Measurements from ENCODE around the gene MTMR10.
A peak's percentile ranks its signal among the peaks of the same experiment; 100 is the strongest.

Gene MTMR10

GRCh38 chr15:30928076-30928475 is 63.4 kb downstream of the MTMR10 start:
- DNase-seq = no peak
- in situ Hi-C loops (cut with HindIII; ENCODE audit: low pct_ligation_motif_present, low pct_unique_long_range_greater_than_20kb, low sequenced_read_pairs) = no loop called here

GRCh38 chr15:30927148-30927761 is 64.2 kb downstream of the MTMR10 start:
- no peak for DNase-seq
- in situ Hi-C loops (cut with HindIII; ENCODE audit: low pct_ligation_motif_present, low pct_unique_long_range_greater_than_20kb, low sequenced_read_pairs) = no loop called here

GRCh38 chr15:30926161-30926560 is 65.3 kb downstream of the MTMR10 start:
- no peak for DNase-seq
- in situ Hi-C loops (cut with HindIII; ENCODE audit: low pct_ligation_motif_present, low pct_unique_long_range_greater_than_20kb, low sequenced_read_pairs) = no loop called here

GRCh38 chr15:30925686-30926085 is 65.7 kb downstream of the MTMR10 start:
- no peak for DNase-seq
- in situ Hi-C loops (cut with HindIII; ENCODE audit: low pct_ligation_motif_present, low pct_unique_long_range_greater_than_20kb, low sequenced_read_pairs) = no loop called here

- DNase-seq = no peak
- in situ Hi-C loops (cut with HindIII; ENCODE audit: low pct_ligation_motif_present, low pct_unique_long_range_greater_than_20kb, low sequenced_read_pairs) = no loop called here
Measured at GRCh38 chr15:30924353-30924752, 67.1 kb downstream of the MTMR10 start.

GRCh38 chr15:30923429-30923828 is 68.0 kb downstream of the MTMR10 start:
- no peak for DNase-seq
- in situ Hi-C loops (cut with HindIII; ENCODE audit: low pct_ligation_motif_present, low pct_unique_long_range_greater_than_20kb, low sequenced_read_pairs) = no loop called here

GRCh38 chr15:30922480-30923311 is 68.7 kb downstream of the MTMR10 start:
- peak; percentile 40 for DNase-seq

GRCh38 chr15:30921781-30922479 is 69.5 kb downstream of the MTMR10 start:
- peak; percentile 44 for DNase-seq

More at GRCh38 chr15:30922480-30923311, 68.7 kb downstream of the MTMR10 start:
- in situ Hi-C loops (cut with HindIII; ENCODE audit: low pct_ligation_motif_present, low pct_unique_long_range_greater_than_20kb, low sequenced_read_pairs) = no loop called here

GRCh38 chr15:30921106-30921505 is 70.3 kb downstream of the MTMR10 start:
- DNase-seq = no peak
- in situ Hi-C loops (cut with HindIII; ENCODE audit: low pct_ligation_motif_present, low pct_unique_long_range_greater_than_20kb, low sequenced_read_pairs) = no loop called here

More at GRCh38 chr15:30921781-30922479, 69.5 kb downstream of the MTMR10 start:
- in situ Hi-C loops (cut with HindIII; ENCODE audit: low pct_ligation_motif_present, low pct_unique_long_range_greater_than_20kb, low sequenced_read_pairs) = no loop called here

DNA sequence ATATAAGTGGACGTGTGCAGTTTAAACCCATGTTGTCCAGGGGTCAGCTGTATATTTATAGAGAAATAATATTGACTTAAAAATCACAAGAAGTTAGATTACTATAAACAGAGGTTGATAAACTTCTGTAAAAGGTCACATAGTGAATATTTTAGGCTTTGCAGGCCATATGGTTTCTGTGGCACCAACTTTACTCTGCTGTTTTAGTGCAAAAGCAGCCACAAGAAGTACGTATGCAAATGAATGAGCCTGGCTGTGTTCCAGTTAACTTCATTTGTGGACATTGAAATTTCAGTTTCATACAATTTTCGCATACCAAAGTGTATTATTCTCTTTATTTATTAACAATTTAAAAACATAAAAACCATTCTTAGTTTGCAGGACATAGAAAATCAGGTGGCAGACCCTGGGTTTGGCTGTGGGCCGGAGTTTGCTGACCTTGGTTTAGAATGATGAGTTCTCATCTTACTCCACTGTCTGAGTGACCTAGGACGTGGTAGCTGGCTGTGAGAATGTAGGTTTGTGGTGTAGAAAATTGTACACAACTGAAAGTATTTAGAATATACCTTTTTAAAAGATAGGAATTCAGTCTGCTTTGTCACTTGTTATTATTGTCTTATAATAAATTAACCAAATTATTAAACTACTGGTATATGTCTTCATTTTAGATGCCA is 71.4 kb downstream of the MTMR10 start:
- no peak for DNase-seq
- in situ Hi-C loops (cut with HindIII; ENCODE audit: low pct_ligation_motif_present, low pct_unique_long_range_greater_than_20kb, low sequenced_read_pairs) = no loop called here

- no peak for DNase-seq
- in situ Hi-C loops (cut with HindIII; ENCODE audit: low pct_ligation_motif_present, low pct_unique_long_range_greater_than_20kb, low sequenced_read_pairs) = no loop called here
Measured at GRCh38 chr15:30918366-30918765, 73.1 kb downstream of the MTMR10 start.

DNA sequence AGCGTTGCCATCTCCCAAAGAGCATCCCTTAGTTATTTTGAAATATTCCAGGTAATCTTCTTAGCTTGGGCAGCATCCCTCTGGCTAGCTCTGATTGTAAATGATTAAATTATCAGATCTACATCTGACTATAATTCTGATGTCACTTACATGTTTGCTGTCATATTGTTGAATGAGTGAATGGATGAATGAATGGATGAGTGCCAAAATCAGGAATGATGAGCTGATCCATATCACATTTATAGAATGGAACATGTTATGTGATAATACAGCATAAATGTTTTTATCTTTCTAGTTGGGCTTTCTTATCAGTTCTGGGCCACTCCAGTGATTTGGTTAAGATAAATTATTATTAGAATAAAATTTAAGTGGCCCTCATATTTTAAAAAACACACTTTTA is 73.8 kb downstream of the MTMR10 start:
- no peak for DNase-seq

DNA sequence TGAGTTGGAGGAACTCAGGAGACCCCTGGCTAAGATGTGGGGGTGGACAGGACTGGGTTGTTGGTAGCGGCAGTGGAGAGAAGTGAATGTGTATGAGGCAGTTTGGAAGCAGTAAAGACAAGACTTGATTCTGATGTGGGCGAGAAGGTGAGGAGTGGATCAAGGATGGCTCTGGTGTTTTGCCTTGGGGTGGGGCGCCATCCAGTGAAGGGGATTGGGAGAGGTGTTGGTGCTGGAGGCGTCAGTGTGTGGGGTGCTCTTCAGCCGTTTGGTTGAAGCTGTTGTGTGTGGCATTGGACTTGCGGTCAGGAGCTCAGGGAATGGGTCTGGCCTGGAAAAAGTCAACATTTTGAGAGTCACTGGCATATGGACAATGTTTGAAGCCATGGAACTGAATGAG is 74.4 kb downstream of the MTMR10 start:
- in situ Hi-C loops (cut with HindIII; ENCODE audit: low pct_ligation_motif_present, low pct_unique_long_range_greater_than_20kb, low sequenced_read_pairs) = no loop called here
- DNase-seq = no peak

More for the DNA sequence above, 73.8 kb downstream of the MTMR10 start:
- in situ Hi-C loops (cut with HindIII; ENCODE audit: low pct_ligation_motif_present, low pct_unique_long_range_greater_than_20kb, low sequenced_read_pairs) = no loop called here

GRCh38 chr15:30913761-30914160 is 77.7 kb downstream of the MTMR10 start:
- DNase-seq = no peak
- in situ Hi-C loops (cut with HindIII; ENCODE audit: low pct_ligation_motif_present, low pct_unique_long_range_greater_than_20kb, low sequenced_read_pairs) = no loop called here

GRCh38 chr15:30906366-30906765 is 85.1 kb downstream of the MTMR10 start:
- in situ Hi-C loops (cut with HindIII; ENCODE audit: low pct_ligation_motif_present, low pct_unique_long_range_greater_than_20kb, low sequenced_read_pairs) = no loop called here
- DNase-seq = no peak

GRCh38 chr15:30905821-30906220 is 85.6 kb downstream of the MTMR10 start:
- in situ Hi-C loops (cut with HindIII; ENCODE audit: low pct_ligation_motif_present, low pct_unique_long_range_greater_than_20kb, low sequenced_read_pairs) = no loop called here
- DNase-seq = peak; percentile 22

DNA sequence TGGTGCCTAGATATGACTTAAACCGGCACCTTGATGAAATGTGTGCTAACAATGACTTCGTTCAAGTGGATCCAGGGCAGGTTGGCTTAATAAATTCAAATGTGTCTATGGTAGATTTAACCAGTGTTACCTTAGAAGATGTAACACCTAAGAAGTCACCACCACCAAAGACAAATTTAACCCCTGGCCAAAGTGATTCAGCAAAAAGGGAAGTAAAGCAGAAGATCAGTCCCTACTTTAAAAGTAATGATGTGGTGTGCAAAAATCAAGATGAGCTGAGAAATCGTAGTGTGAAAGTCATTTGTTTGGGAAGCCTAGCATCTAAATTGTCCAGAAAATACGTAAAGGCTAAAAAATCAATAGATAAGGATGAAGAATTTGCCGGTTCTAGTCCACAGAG is 86.6 kb downstream of the MTMR10 start:
- in situ Hi-C loops (cut with HindIII; ENCODE audit: low pct_ligation_motif_present, low pct_unique_long_range_greater_than_20kb, low sequenced_read_pairs) = no loop called here
- DNase-seq = no peak

DNA sequence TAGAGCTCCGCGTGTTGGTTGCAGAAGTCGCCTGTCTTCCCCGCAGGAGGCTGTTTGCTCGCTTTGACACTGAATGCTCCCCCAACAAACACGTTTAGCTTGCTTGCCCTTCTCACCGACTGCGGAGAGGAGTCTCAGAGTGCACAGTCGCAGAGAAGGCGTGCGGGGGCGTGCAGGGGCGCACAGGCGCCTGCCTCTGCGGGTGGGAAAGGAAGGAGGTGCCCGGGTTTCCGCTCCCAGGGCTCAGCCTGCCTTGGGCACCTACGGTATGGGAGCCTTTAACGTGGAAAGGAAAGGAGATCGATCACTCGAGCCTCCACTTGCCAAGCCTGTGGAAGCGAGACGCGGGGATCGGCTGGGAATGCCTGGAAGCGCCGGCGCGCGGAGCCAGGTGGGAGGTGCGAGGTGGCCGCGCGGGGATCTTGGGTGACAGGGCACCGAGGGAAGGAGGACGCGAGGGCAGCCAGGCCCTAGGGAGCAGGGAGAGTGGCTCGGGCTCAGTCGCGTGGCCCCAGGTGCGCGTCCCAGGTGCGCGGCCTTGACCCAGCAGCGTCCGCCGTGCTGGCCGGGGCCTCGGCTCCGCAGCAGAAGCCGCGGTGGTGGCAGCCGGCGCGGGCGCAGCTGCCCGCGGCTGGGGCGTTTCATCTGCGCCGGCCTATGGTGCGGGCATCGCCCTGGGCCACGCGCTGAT is 87.8 kb downstream of the MTMR10 start, which contains the start of gene FAN1:
Gene FAN1, plus strand, starts transcription at position 419 of the 691 bp plus-strand sequence. CDS start 749 bp downstream, outside the sequence.
- peak; percentile 86 for DNase-seq
- in situ Hi-C loops (cut with HindIII; ENCODE audit: low pct_ligation_motif_present, low pct_unique_long_range_greater_than_20kb, low sequenced_read_pairs) = no loop called here

Measured in ACHN (cell line).